Heart right ventricle (tissue), 16 donors: ENCODE results near the gene CIDEB. TPM values are rescaled to one million over a fixed set of nuclear protein-coding genes. Genes with fewer than 3 reads are reported as not detected.
A peak's percentile ranks its signal among the peaks of the same experiment; 100 is the strongest.

ENCODE experiments used
- ATAC-seq, 8 donors: fragments of 200-7000 bp; cut with Tn5 transposase; one replicate each; pipeline ENCODE4 v1.9.1; 2020; ENCODE audit warnings: mild to moderate bottlenecking in 8 of 8, moderate library complexity in 8 of 8, moderate number of reproducible peaks in 1 of 8
- DNase-seq, 2 donors: peaks; one replicate each; pipeline ENCODE4 v3.0.0-alpha.2; 2020
- H3K27ac ChIP-seq, 10 donors: fragments of 200-600 bp; sonication (generic) in 2 of 10; one replicate each; pipeline versions ENCODE4 v1.5.0 to v1.8.0; 2020 to 2022; ENCODE audit warnings: mild to moderate bottlenecking in 3 of 10
- H3K27me3 ChIP-seq, 7 donors: fragments of 200-600 bp; one replicate each; pipeline ENCODE4 v1.8.0; 2021 to 2022; ENCODE audit warnings: mild to moderate bottlenecking in 2 of 7
- H3K36me3 ChIP-seq, 9 donors: fragments of 200-600 bp; sonication (generic) in 1 of 9; one replicate each; pipeline versions ENCODE4 v1.5.0 to v1.8.0; 2020 to 2022; ENCODE audit warnings: mild to moderate bottlenecking in 2 of 9
- H3K4me1 ChIP-seq, 9 donors: fragments of 200-600 bp; sonication (generic) in 1 of 9; one replicate each; pipeline versions ENCODE4 v1.5.0 to v1.8.0; 2020 to 2022; ENCODE audit warnings: mild to moderate bottlenecking in 4 of 9
- H3K4me3 ChIP-seq, 10 donors: fragments of 200-600 bp; sonication (generic) in 2 of 10; one replicate each; pipeline versions ENCODE4 v1.5.0 to v1.8.0; 2020 to 2022; ENCODE audit warnings: mild to moderate bottlenecking in 7 of 10, moderate library complexity in 2 of 10
- H3K9me3 ChIP-seq, 11 donors: fragments of 200-600 bp in 10 of 11; sonication (generic) in 2 of 11; one replicate each; pipeline versions ENCODE4 v1.5.0 to v1.8.0; 2013 to 2022; ENCODE audit warnings: mild to moderate bottlenecking in 2 of 11, control low read depth in 1 of 11, moderate library complexity in 1 of 11
- WGBS, 2 donors: extraction: QIAGEN DNeasy Blood & Tissue Kit; methylation state at CpG; one replicate each; pipeline ENCODE4 v1.1.7; 2013; ENCODE audit warnings: inconsistent platforms in 1 of 2; 5-methylcytosine and 5-hydroxymethylcytosine counted together
- intact Hi-C, 10 donors: fragments of 100-400 bp; cut with DNase I; formaldehyde crosslinking; loops; one replicate each; pipeline versions ENCODE4 v1.11.1 to v1.14.2; 2022
- polyA plus RNA-seq, 2 donors: library from polyadenylated mRNA; stranded (reverse); fragments of 200-250 nt; gene quantifications; one replicate each; pipeline ENCODE4 v1.2.3, GENCODE V29; 2013
- total RNA-seq, 10 donors: library from RNA; stranded (reverse); fragmentation: NEBNext Ultra II Directional in 3 of 10; extraction: Animal tissue kit (Norgen Biotek cat#: 25700) in 3 of 10; gene quantifications; one replicate each; pipeline versions ENCODE4 v1.2.1 to v1.2.4, GENCODE V29; 2021 to 2023
- TF ChIP-seq, protein P1 (sequence below), 9 donors: fragments of 200-600 bp; sonication (generic) in 2 of 9; IDR thresholded peaks; one replicate each; pipeline versions ENCODE4 v1.5.0 to v1.8.0; 2021 to 2022; ENCODE audit warnings: antibody characterized with exemption in 9 of 9, mild to moderate bottlenecking in 5 of 9, moderate library complexity in 1 of 9
- donor health status: Arrhythmogenic right ventricular cardiomyopathy.
- donor health status: ischemic (EF 13 %, LVEDD 7.1; RV severe dilation, severe dysfunction).
- donor health status: healthy with polysubstance abuse.
- donor health status: DM: no; HTN: yes; CAD: no.
- donor health status: DM: no; HTN: no; CAD: no.
- donor health status: ischemic (EF 25% LVEDD 6.9; RV normal size, moderate dysfunction).
- donor health status: ischemic (EF 25% LVEDD 5.7; RV mildly dilated, moderate dysfunction).
- donor health status: healthy.
- donor health status: DM: yes; HTN: yes; CAD: no.
- donor health status: Ischemic cardiomyopathy.
- donor health status: ischemic (EF 35%, LVEDD 5.7; RV mildly dilated, moderate dysfunction).
- donor health status: nonischemic (EF 11% LVEDD 7.7; RV severe dilation, severe dysfunction).
- donor health status: DM: yes; HTN: yes; CAD: no.
- donor health status: PGD.
- donor health status: ischemic (EF 29% LVEDD 5.4; RV normal size, mild dysfunction).
- donor health status: nonischemic (EF 23%, LVEDD 6.1; RV moderate dilation, normal function).

CIDEB gene
- total and polyA plus RNA-seq, 12 donors = 1.9 to 6.0 (median 3.7) TPM

- TF ChIP-seq, protein P1, sequence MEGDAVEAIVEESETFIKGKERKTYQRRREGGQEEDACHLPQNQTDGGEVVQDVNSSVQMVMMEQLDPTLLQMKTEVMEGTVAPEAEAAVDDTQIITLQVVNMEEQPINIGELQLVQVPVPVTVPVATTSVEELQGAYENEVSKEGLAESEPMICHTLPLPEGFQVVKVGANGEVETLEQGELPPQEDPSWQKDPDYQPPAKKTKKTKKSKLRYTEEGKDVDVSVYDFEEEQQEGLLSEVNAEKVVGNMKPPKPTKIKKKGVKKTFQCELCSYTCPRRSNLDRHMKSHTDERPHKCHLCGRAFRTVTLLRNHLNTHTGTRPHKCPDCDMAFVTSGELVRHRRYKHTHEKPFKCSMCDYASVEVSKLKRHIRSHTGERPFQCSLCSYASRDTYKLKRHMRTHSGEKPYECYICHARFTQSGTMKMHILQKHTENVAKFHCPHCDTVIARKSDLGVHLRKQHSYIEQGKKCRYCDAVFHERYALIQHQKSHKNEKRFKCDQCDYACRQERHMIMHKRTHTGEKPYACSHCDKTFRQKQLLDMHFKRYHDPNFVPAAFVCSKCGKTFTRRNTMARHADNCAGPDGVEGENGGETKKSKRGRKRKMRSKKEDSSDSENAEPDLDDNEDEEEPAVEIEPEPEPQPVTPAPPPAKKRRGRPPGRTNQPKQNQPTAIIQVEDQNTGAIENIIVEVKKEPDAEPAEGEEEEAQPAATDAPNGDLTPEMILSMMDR (IDR thresholded peaks at IDR 0.05) = no peak
- DNase-seq = no peak
- intact Hi-C loops = no loop called here
- Histone ChIP-seq H3K4me1 (peaks cover 0 to 19% (median 0%) of the 10 kb centered on the region in 9 donors), H3K4me3 (no peak overlapping the region), H3K9me3 (no peaks in the 10 kb centered on the region), H3K27ac (peak overlapping the region in 1 of 10 donors; percentile 31), H3K27me3 (peaks cover 0 to 29% (median 14%) of the 10 kb centered on the region in 7 donors), H3K36me3 (no peaks in the 10 kb centered on the region)
- ATAC-seq = no peak
- 71 to 82% methylated on average over 5 of the region's 5 CpGs for WGBS, 2 donors
These were observed 46.0 kb upstream of the CIDEB start for GRCh38 chr14:24353559-24354481.

GRCh38 chr14:24351517-24351916, 43.7 kb upstream of the CIDEB start:
- WGBS, 2 donors = 16 to 18% methylated on average over 4 of the region's 4 CpGs
- H3K27me3 ChIP-seq = peaks cover 0 to 26% (median 14%) of the 10 kb centered on the region in 7 donors
- TF ChIP-seq, protein P1 (IDR thresholded peaks at IDR 0.05) = peak in 1 of 9 donors; percentile 5
- intact Hi-C loops = no loop called here
- H3K9me3 ChIP-seq = no peaks in the 10 kb centered on the region
- H3K4me3 ChIP-seq = no peak overlapping the region
- H3K4me1 ChIP-seq = peaks cover 0 to 19% (median 6%) of the 10 kb centered on the region in 9 donors
- ATAC-seq = peak; percentile 30 to 61 (median 48)
- DNase-seq = no peak
- no peaks in the 10 kb centered on the region for H3K36me3 ChIP-seq
- H3K27ac ChIP-seq = no peak overlapping the region

- intact Hi-C loops = no loop called here
- whole genome bisulfite sequencing, 2 donors = 40 to 65% methylated on average over 5 of the region's 5 CpGs
These were observed 42.0 kb upstream of the CIDEB start for GRCh38 chr14:24349742-24350141.

DNA sequence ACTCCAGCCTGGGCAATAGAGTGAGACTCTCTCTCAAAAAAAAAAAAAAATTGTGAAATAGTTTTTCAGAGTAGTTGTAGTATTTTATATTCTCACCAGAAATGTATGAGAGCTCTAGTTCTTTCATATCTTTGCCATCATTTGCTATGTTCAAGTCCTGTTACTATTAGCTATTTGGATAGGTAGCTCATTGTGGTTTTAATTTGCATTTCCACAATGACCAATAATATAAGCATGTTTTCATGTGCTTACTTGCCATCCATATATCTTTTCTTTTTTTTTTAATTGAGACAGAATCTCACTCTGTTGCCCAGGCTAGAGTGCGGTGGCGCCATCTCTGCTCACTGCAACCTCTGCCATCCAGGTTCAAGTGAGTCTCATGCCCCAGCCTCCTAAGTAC, 40.4 kb upstream of the CIDEB start:
- peak overlapping the region in 2 of 10 donors; percentile 70 to 72 for H3K27ac ChIP-seq
- intact Hi-C loops = no loop called here
- H3K4me1 ChIP-seq = peaks cover 0 to 17% (median 7%) of the 10 kb centered on the region in 9 donors
- H3K27me3 ChIP-seq = peaks cover 0 to 20% (median 6%) of the 10 kb centered on the region in 7 donors
- 95 to 98% methylated on average over 2 of the region's 2 CpGs for WGBS, 2 donors
- no peak overlapping the region for H3K4me3 ChIP-seq
- TF ChIP-seq, protein P1 (IDR thresholded peaks at IDR 0.05) = no peak
- H3K36me3 ChIP-seq = no peaks in the 10 kb centered on the region
- no peaks in the 10 kb centered on the region for H3K9me3 ChIP-seq
- DNase-seq (no peak), ATAC-seq (no peak)

More at GRCh38 chr14:24349742-24350141, 42.0 kb upstream of the CIDEB start:
- TF ChIP-seq, protein P1 (IDR thresholded peaks at IDR 0.05) = no peak
- DNase-seq (no peak), ATAC-seq (no peak)
- Histone ChIP-seq H3K36me3 (no peaks in the 10 kb centered on the region), H3K4me1 (peaks cover 0 to 17% (median 7%) of the 10 kb centered on the region in 9 donors), H3K4me3 (no peak overlapping the region), H3K27me3 (peaks cover 0 to 26% (median 8%) of the 10 kb centered on the region in 7 donors), H3K27ac (no peak overlapping the region), H3K9me3 (no peaks in the 10 kb centered on the region)
